NCI-H146 (cell line): Measurements from ENCODE around the gene NODAL.

Experiments used
- DNase-seq: peaks from one replicate; lab custom pipeline; 2025; lab: John Stamatoyannopoulos, UW

NODAL gene

DNA sequence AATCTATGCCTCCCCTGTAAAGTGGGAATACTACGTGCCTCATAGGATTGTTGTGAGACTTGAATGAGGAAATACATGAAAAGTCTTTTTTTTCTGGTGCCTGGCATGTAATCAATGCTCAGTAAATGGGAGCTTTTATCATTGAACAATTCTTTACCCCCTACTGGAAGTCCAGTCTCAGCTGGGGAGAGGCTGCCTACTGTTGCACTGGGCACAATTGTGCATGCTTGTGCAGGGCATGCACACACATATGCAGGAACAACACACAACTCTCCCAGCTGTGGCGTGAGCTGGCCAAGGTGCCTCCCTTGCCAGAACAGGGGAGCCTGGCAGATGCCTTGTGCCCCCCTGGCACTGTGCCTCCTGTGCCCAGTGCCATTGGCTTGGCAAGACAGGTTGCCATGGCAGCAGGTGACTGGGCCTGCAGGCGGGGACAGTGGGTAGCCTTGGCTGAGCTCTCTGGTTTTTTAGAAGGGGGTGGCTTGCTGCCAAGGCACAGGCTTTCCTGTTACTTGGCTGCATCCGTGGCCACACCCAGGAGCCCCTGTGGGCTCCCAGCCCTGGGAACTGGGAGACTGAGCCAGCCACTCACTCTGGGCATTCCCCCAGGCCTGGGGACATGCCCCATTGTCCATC, 21.0 kb upstream of the NODAL start:
- DNase-seq, result no peak

DNA sequence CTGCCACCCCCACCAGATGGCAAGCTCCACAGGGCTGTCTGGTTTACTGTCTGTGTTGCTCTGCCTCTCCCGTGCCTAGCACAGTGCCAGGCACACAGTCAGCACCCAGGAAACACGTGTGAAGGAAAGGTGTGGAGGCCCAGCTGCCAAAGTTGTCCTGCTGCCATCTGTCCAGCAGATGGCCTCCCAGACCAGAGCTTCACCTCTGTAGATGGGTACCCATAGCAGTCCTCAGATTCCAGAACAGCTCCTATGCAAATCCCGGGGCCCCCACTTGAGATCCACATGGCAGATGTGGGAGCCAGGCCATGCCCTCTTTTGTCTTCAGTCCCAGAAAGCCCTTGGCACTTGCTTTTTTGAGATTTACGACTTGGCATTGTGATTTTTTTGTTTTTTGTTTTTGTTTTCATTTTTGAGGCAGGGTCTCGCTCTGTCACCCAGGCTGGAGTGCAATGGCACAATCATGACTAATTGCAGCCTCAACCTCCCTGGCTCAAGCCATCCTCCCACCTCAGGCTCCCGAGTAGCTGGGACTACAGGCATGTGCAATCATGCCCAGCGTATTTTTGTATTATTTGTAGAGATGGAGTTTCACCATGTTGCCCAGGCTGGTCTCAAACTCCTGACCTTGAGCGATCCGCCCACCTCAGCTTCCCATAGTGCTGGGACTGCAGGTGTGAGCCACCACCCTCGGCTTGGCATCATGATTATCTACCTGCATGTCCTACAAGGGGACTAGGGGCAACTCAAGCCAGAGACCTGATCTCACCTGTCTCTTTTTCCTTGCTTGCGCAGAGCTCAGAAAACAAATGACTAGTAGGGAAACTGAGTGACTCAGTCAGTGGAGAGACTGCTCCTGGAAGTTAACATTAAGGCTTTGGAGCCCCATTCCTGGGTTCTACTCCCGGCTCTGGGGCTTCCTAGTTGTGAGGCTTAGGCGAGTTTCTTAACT, 20.2 kb upstream of the NODAL start:
- peak; percentile 57 for DNase-seq

GRCh38 chr10:70459774-70460490, 18.5 kb upstream of the NODAL start:
- DNase-seq, result no peak

DNA sequence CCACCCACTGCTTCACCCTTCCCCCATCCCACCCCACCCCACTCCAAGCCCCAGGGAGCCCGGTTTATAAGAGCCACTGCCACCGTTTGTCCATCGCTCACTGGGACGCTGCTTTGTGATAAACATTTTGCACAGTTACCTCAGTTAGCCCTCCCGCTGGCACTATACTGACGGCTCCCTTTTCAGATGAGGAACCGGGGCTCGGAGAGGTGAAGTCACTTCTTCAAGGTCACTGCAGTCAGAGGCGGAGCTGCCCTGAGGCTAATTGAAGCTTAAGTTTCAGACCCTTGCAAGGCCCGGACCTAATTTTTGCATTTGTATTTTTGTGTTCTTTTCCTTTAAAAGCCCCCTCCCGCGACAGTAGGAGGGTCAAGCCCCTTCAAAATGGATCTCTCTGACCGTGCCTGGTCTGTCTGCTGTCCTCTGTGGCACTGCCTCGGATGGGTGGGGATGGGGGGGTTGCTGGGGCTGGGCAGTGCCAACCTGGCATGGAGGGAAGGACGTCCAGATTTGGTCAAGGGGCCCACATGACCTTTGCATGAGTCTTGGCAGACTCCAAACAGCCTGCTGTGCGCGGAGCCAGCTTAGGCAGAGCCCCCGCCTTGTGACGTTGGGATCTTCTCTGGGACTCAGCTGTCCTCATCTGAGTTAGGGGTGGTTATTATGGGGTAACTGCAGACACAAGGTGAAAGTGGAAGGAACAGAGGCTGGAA, 17.7 kb upstream of the NODAL start:
- peak; percentile 17 for DNase-seq

GRCh38 chr10:70458329-70459060, 17.0 kb upstream of the NODAL start:
- DNase-seq, result peak; percentile 64

- DNase-seq, result no peak
Measured at GRCh38 chr10:70457759-70458305, 16.4 kb upstream of the NODAL start.

- no peak for DNase-seq
Measured at GRCh38 chr10:70456164-70456563, 14.7 kb upstream of the NODAL start.

GRCh38 chr10:70455213-70455630, 13.7 kb upstream of the NODAL start:
- no peak for DNase-seq

- no peak for DNase-seq
Measured at GRCh38 chr10:70448236-70448635, 6.8 kb upstream of the NODAL start.

- DNase-seq, result no peak
Measured at GRCh38 chr10:70445718-70446657, 4.5 kb upstream of the NODAL start.

DNA sequence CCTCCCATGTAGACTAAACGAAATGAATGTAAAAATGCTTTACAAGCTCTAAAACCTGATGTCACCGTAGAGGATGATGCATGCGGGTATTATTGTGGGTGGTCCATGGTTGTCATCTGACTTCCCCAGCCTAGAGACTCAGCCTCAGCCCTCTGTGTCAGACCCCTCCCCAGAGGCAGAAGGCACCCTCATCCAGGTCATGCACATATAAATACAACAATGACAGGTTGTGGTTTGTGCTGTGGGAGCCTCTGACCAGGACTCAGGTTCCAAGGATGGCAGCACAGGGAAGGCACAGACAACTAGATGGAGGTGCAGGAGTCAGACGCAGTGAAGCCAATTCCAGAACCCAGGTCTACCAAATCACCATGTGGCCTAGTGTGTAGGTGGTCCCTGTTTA, 3.3 kb upstream of the NODAL start:
- no peak for DNase-seq

- no peak for DNase-seq
Measured at GRCh38 chr10:70442332-70442988, 979 bp upstream of the NODAL start.

GRCh38 chr10:70441895-70442309, 421 bp upstream of the NODAL start:
- no peak for DNase-seq

DNA sequence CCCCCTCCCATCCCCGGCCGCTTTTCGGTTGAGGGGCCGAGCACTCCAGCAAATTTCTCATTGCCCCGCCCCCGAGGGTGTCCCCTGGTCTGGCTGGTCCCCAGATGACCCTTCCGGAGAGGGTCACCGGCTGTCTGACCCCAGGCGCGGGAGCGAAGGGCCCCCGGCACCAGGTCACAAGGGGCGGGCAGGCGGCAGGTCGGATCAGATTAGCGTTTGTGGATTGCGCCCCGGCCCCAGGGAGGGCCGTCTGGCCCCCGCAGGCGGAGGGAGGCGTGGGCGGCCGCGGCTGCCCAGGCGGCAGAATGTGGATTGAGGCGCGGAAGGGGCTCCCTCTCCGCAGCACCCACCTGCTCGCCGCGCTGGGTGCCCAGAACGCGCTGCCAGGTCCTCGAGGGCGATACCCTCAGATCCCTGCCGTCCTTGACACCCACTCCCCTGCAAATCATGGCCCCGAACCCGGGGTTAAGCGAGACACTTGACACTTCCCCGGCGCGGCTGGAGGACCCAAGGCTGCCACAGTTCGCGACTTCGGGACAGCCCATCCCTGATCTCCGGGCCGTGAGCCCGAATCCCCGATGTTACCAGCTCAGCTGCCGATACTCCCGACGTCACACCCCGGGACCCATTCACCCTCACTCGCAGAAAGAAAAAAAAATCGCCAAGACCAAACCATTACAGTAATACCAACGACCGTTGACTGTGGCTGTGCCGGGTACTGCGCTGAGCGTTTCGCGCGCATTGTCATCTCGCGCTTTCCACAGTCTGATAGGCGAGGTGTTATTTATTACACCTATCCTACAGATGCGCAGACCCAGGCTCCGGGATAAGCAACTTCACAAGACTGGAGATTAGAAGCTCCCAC, 953 bp downstream of the NODAL start:
- peak; percentile 44 for DNase-seq

DNA sequence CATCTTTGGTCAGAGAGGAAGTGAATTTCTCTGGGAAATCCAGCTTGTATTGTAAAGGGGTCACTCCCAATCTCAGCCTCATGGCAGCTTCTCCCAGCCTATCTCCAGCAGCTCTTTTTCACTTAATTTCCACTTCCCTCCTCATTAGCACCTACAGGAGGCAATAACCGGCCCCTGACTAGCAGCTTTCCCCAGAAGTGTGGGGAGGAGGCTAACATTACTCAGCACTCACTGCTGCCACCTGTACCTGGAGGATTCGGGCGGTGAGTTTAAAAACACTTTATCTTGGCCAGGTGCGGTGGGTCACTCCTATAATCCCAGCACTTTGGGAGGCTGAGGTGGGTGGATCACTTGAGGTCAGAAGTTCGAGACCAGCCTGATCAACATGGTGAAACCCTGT, 3.8 kb downstream of the NODAL start:
- no peak for DNase-seq

GRCh38 chr10:70435241-70436085, 6.0 kb downstream of the NODAL start:
- DNase-seq, result no peak

DNA sequence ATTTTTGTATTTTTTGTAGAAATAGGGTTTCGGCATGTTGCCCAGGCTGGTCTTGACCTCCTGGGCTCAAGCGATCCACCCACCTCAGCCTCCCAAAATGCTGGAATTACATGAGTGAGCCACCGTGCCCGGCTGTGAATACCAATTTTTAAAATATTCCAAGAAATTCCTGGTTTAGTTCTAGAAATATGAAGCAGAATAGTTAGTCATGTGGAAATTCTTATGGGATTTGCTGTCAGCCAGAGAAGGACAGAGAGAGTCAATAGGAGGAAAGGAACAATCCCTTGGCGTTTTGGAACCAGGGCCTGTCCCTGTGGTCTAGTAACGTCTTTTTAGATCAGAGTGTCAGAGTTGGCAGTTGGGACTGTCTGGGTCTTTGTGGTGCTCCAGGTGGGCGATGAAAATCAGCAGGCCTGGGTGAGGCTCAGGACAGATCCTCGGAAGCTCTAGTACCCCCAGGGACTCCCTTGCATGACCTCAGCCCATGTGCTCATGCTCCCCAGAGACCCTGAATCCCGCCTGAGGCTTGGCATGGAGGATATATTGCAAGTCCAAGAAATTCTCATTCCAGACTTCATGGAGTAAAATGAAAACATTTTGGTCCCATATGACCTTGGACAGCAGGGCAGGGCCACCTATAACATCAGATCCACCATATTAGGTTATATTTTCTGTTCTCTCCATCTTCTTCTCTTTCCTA, 7.8 kb downstream of the NODAL start:
- no peak for DNase-seq
